H9 (cell line): Measurements from ENCODE around the gene RUNX2. TPM values are rescaled to one million over a fixed set of nuclear protein-coding genes. Genes with fewer than 3 reads are reported as not detected.

Source experiments
- DNase-seq: peaks from one replicate; pipeline ENCODE4 v3.0.0-alpha.2; 2017
- H2AFZ ChIP-seq: one replicate; pipeline ENCODE4 v1.6.1; 2013; ENCODE audit warnings: mild to moderate bottlenecking, low read length, control low read depth, moderate library complexity
- H2AK5ac ChIP-seq: 2 replicates; pipeline ENCODE4 v1.6.1; 2013; ENCODE audit warnings: low read length, control low read depth, mixed read lengths; ENCODE audit not compliant: insufficient read length
- H2BK120ac ChIP-seq: one replicate; pipeline ENCODE4 v1.6.1; 2013; ENCODE audit warnings: low read depth, mild to moderate bottlenecking, low read length, control low read depth, inconsistent platforms; ENCODE audit not compliant: poor library complexity, severe bottlenecking
- H2BK12ac ChIP-seq: 2 replicates; pipeline ENCODE4 v1.6.1; 2013; ENCODE audit warnings: low read length, control low read depth, mixed read lengths, low read depth; ENCODE audit not compliant: insufficient read length
- H2BK15ac ChIP-seq: 2 replicates; pipeline ENCODE4 v1.6.1; 2013; ENCODE audit warnings: low read depth, low read length, control low read depth
- H2BK20ac ChIP-seq: one replicate; pipeline ENCODE4 v1.6.1; 2013; ENCODE audit warnings: low read depth, mild to moderate bottlenecking, low read length, control low read depth, inconsistent platforms; ENCODE audit not compliant: poor library complexity, severe bottlenecking
- H2BK5ac ChIP-seq: 2 replicates; pipeline ENCODE4 v1.6.1; 2013; ENCODE audit warnings: low read length, control low read depth, mixed read lengths; ENCODE audit not compliant: insufficient read length
- H3K14ac ChIP-seq: 2 replicates; pipeline ENCODE4 v1.6.1; 2013; ENCODE audit warnings: low read length, control low read depth; ENCODE audit not compliant: insufficient read depth
- H3K18ac ChIP-seq: 2 replicates; pipeline ENCODE4 v1.6.1; 2013; ENCODE audit warnings: low read depth, mild to moderate bottlenecking, mixed read lengths, low read length, control low read depth; ENCODE audit not compliant: insufficient read length
- H3K23ac ChIP-seq: 2 replicates; pipeline ENCODE4 v1.6.1; 2013; ENCODE audit warnings: low read length, control low read depth, mixed read lengths, low read depth; ENCODE audit not compliant: insufficient read length
- H3K23me2 ChIP-seq: 2 replicates; pipeline ENCODE4 v1.6.1; 2013; ENCODE audit warnings: low read depth, mild to moderate bottlenecking, mixed read lengths, low read length, control low read depth; ENCODE audit not compliant: insufficient read length, poor library complexity, severe bottlenecking
- H3K27ac ChIP-seq: 2 replicates; pipeline ENCODE4 v1.5.1; 2013; ENCODE audit warnings: low read length, control low read depth, mixed read lengths, low read depth; ENCODE audit not compliant: insufficient read length
- H3K27me3 ChIP-seq: 2 replicates; pipeline ENCODE4 v1.6.1; 2013; ENCODE audit warnings: low read length, control low read depth, inconsistent platforms; ENCODE audit not compliant: insufficient read depth
- H3K4ac ChIP-seq: 2 replicates; pipeline ENCODE4 v1.6.1; 2013; ENCODE audit warnings: low read depth, mild to moderate bottlenecking, control low read depth, inconsistent platforms, low read length, moderate library complexity
- H3K4me1 ChIP-seq: 2 replicates; pipeline ENCODE4 v1.6.1; 2013; ENCODE audit warnings: low read length, control low read depth, inconsistent platforms; ENCODE audit not compliant: insufficient read depth
- H3K4me2 ChIP-seq: 2 replicates; pipeline ENCODE4 v1.6.1; 2013; ENCODE audit warnings: low read length, control low read depth, mixed read lengths; ENCODE audit not compliant: insufficient read length, insufficient read depth
- H3K56ac ChIP-seq: 2 replicates; pipeline ENCODE4 v1.6.1; 2013; ENCODE audit warnings: low read depth, mild to moderate bottlenecking, mixed read lengths, low read length, control low read depth; ENCODE audit not compliant: insufficient read length
- H3K79me1 ChIP-seq: 2 replicates; pipeline ENCODE4 v1.6.1; 2013; ENCODE audit warnings: low read depth, mild to moderate bottlenecking, moderate library complexity, low read length, control low read depth, inconsistent platforms; ENCODE audit not compliant: insufficient read depth, poor library complexity, severe bottlenecking
- H3K79me2 ChIP-seq: 2 replicates; pipeline ENCODE4 v1.6.1; 2013; ENCODE audit warnings: low read length, control low read depth, inconsistent platforms; ENCODE audit not compliant: insufficient read depth
- H3K9ac ChIP-seq: 2 replicates; pipeline ENCODE4 v1.6.1; 2013; ENCODE audit warnings: low read length, control low read depth, mixed read lengths; ENCODE audit not compliant: insufficient read length; ENCODE audit errors: extremely low read depth
- H3K9me3 ChIP-seq: one replicate; pipeline ENCODE4 v1.6.1; 2013; ENCODE audit warnings: low read depth, low read length, inconsistent platforms; ENCODE audit not compliant: control insufficient read depth
- H3T11ph ChIP-seq: one replicate; pipeline ENCODE4 v1.6.1; 2013; ENCODE audit warnings: mild to moderate bottlenecking, low read length, control low read depth, inconsistent platforms
- H4K20me1 ChIP-seq: one replicate; pipeline ENCODE4 v1.6.1; 2013; ENCODE audit not compliant: control insufficient read depth, insufficient read length, insufficient read depth
- H4K5ac ChIP-seq: 2 replicates; pipeline ENCODE4 v1.6.1; 2013; ENCODE audit warnings: low read depth, mild to moderate bottlenecking, mixed read lengths, low read length, control low read depth; ENCODE audit not compliant: insufficient read length
- H4K8ac ChIP-seq: replicated peaks from 2 replicates; pipeline ENCODE4 v1.6.1; 2013; ENCODE audit warnings: low read length, control low read depth, mixed read lengths, low read depth; ENCODE audit not compliant: insufficient read length
- H4K91ac ChIP-seq: 2 replicates; pipeline ENCODE4 v1.6.1; 2013; ENCODE audit warnings: low read depth, mild to moderate bottlenecking, moderate library complexity, mixed read lengths, low read length, control low read depth; ENCODE audit not compliant: insufficient read length
- H3K27ac Mint-ChIP-seq, 3 experiments: 2 replicates in 2 of 3; 3 replicates in 1 of 3; pipeline ENCODE4 v1.8.0; 2020 to 2021; ENCODE audit warnings: mixed read lengths in 3 of 3, mild to moderate bottlenecking in 1 of 3, moderate library complexity in 1 of 3
- H3K27me3 Mint-ChIP-seq: 2 replicates; pipeline ENCODE4 v1.8.0; 2021; ENCODE audit warnings: low read depth, mild to moderate bottlenecking, moderate library complexity, mixed read lengths
- H3K36me3 Mint-ChIP-seq, 3 experiments: 2 replicates in 2 of 3; 3 replicates in 1 of 3; pipeline ENCODE4 v1.8.0; 2020 to 2021; ENCODE audit warnings: low read depth in 3 of 3, mixed read lengths in 3 of 3; ENCODE audit not compliant: insufficient read depth in 1 of 3
- H3K4me1 Mint-ChIP-seq, 2 experiments: 2 replicates each; pipeline ENCODE4 v1.8.0; 2020; ENCODE audit warnings: mixed read lengths in 2 of 2
- H3K4me3 Mint-ChIP-seq, 2 experiments: 2 replicates in 1 of 2; 3 replicates in 1 of 2; pipeline ENCODE4 v1.8.0; 2020 to 2021; ENCODE audit warnings: mild to moderate bottlenecking in 2 of 2, mixed read lengths in 2 of 2, moderate library complexity in 1 of 2
- H3K9me3 Mint-ChIP-seq, 2 experiments: 2 replicates in 1 of 2; 3 replicates in 1 of 2; pipeline ENCODE4 v1.8.0; 2020; ENCODE audit warnings: mild to moderate bottlenecking in 2 of 2, mixed read lengths in 2 of 2, moderate library complexity in 1 of 2
- total RNA-seq: library from RNA; stranded (reverse); gene quantifications from 2 replicates; pipeline ENCODE4 v1.2.1, GENCODE V29; 2021
- TF ChIP-seq, protein P1 (sequence below): fragments of 200-600 bp; sonication (generic); conservative IDR thresholded peaks from 3 replicates; pipeline ENCODE4 v1.8.0; 2021; ENCODE audit warnings: antibody characterized with exemption, mild to moderate bottlenecking

The RUNX2 gene
- total RNA-seq, 1 experiment from 2014 or later: 0.15 TPM

DNA sequence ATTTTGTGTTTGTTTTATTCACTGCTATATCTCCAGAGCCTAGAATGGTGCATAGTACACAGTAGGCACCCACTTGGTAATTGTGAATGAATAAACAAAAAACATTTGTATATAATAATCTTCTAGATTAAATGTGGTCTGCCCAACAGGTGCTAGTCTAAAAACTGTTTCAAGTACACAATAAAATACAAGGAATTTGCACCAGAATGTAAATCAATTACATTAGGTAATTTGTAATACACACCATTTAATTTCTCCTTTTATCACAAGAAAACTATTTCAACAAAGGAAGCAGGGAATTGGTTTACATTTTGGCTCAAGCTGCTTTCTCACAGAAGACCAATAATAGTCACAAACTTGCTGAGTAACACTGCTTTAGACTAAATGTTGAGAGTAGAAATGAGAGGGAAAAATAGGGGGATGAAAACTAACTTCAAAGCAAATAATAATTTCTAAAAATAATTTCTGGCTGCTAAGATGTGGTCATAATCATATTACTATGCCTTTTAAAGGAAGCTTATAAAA lies 22.1 kb downstream of the RUNX2 start:
- Histone ChIP-seq H2AFZ (no peak overlapping the region), H3K18ac (no peak overlapping the region), H2AK5ac (no peak overlapping the region), H3K23ac (no peak overlapping the region), H3K27ac (no peak overlapping the region), H3K9me3 (no peaks in the 10 kb centered on the region), H4K5ac (no peak overlapping the region), H3K14ac (no peak overlapping the region), H2BK5ac (no peak overlapping the region), H3K56ac (no peak overlapping the region), H3K4me1 (no peaks in the 10 kb centered on the region), H3K4ac (no peak overlapping the region), H2BK20ac (no peak overlapping the region), H2BK12ac (no peak overlapping the region), H3K79me1 (no peaks in the 10 kb centered on the region), H3K79me2 (no peaks in the 10 kb centered on the region), H4K8ac (no peak overlapping the region), H3K9ac (no peak overlapping the region), H2BK15ac (no peak overlapping the region), H3K27me3 (no peaks in the 10 kb centered on the region), H3T11ph (no peak overlapping the region), H3K23me2 (no peaks in the 10 kb centered on the region), H4K91ac (no peak overlapping the region), H2BK120ac (no peak overlapping the region), H4K20me1 (no peaks in the 10 kb centered on the region), H3K4me2 (no peak overlapping the region)
- Mint-ChIP-seq H3K27me3 (no peaks in the 10 kb centered on the region), H3K27ac (no peak overlapping the region), H3K4me1 (peaks cover 0 to 8% of the 10 kb centered on the region in 2 experiments; a peak in 3 of 4 replicates), H3K4me3 (no peak overlapping the region), H3K36me3 (no peaks in the 10 kb centered on the region), H3K9me3 (no peaks in the 10 kb centered on the region)
- TF ChIP-seq, protein P1, sequence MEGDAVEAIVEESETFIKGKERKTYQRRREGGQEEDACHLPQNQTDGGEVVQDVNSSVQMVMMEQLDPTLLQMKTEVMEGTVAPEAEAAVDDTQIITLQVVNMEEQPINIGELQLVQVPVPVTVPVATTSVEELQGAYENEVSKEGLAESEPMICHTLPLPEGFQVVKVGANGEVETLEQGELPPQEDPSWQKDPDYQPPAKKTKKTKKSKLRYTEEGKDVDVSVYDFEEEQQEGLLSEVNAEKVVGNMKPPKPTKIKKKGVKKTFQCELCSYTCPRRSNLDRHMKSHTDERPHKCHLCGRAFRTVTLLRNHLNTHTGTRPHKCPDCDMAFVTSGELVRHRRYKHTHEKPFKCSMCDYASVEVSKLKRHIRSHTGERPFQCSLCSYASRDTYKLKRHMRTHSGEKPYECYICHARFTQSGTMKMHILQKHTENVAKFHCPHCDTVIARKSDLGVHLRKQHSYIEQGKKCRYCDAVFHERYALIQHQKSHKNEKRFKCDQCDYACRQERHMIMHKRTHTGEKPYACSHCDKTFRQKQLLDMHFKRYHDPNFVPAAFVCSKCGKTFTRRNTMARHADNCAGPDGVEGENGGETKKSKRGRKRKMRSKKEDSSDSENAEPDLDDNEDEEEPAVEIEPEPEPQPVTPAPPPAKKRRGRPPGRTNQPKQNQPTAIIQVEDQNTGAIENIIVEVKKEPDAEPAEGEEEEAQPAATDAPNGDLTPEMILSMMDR: no peak
- DNase-seq: no peak
